GM19240 (cell line): ENCODE data around the gene C22orf31.
"Not testable (repeated sequence)": the region's sequence is repeated elsewhere in the genome, so short reads cannot be mapped to it uniquely, and the experiment has no call there.

Experiments
- DNase-seq: peaks from one replicate; pipeline ENCODE4 v3.0.0; 2011; ENCODE audit warnings: low spot score; ENCODE audit not compliant: insufficient read length

The C22orf31 gene

DNA sequence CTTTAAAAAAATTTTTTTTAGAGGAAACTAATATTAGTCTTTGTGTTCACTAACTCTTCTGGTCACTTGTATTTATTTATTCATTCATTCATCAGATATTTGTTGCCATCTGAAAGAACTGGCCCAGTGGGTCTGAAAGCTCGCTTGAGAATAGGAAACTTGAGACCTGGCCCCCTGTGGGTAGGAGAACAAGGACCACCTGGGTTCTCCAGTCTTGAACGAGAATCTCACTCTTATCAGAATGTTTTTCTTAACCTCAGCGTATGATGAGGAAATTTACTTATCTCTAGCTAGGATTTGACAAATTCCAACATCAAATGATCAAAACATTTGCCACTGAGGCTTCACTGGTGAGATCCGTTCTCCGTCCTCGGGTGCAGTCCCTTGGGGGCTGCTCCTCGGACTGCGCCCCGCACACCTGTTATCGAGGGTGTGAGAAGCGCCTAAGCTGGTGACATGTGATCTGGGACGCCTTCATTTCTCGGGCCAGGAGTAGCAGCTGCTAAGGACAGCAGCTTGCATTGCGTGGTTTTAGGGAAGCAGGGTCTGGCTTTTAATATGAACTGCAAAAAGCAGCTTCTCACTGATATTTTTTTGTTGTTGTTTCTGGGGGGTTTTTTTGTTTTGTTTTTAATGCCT is 6.3 kb downstream of the C22orf31 start:
- DNase-seq, result no peak

DNA sequence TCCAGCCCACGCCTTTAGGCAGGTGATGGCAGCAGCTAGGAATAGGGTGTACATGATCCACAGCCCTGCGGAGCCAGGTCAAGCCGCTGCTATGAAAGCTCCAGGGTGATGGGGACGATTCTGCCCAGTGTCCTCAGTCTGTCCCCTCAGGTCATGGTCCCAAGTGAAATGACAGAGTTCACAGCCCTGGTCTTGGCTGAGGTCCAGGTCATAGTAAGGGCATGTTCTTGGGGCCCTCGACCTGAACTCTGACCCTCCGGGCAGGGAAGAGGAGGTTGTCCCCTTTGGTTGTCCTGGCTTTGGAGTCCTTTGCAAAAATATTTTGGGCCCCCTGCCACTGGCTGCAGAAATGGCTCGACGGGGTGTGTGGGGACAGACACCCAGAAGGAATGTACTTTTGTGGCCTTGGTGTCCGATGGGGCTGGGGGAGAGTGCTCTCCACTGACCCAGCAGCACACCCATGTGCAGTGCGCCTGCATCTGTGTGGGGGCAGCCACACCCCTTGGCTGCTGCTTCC is 7.3 kb downstream of the C22orf31 start:
- DNase-seq, result no peak

DNA sequence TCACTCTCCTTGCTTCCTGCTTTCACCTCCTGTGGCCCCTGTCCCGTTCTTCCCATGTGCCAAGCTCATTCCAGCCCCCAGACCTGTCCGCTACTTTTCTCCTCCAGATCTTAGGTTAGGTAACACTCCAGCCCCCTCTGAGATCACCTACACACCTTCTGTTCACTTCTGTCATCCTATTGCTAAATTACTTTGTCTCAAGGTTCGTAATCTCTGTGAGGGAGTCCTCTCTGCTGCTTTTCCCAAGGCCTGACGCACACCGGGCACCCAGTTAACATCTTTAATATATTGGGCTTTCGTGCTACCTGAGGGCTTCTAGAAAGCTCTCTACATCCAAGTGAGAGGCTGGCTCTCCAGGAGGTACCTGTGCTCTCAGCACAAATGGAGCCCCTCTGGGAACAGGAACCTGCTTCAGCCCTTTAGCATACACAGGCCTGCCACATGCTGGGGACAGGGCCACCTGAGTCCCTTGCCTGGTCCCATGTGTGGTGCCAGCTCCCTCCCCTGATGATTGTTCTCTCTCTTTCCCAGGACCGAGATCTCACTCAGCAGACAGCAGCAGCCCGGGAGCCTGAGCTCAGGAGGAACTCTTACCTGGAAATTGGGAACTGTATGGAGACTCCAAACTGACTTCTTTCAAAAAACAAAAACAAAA is 8.5 kb downstream of the C22orf31 start:
- no peak for DNase-seq

DNA sequence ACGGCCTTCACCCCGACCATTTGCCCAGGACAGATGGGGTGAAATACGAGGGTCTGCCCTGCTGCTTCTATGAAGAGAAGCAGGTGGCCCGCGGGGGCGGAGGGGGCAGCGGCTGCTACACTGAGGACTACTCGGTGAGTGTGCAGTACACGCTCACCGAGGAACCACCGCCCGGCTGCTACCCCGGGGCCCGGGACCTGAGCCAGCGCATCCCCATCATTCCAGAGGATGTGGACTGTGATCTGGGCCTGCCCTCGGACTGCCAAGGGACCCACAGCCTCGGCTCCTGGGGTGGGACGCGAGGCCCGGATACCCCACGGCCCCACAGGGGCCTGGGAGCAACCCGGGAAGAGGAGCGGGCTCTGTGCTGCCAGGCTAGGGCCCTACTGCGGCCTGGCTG is 11.2 kb downstream of the C22orf31 start:
- no peak for DNase-seq

DNA sequence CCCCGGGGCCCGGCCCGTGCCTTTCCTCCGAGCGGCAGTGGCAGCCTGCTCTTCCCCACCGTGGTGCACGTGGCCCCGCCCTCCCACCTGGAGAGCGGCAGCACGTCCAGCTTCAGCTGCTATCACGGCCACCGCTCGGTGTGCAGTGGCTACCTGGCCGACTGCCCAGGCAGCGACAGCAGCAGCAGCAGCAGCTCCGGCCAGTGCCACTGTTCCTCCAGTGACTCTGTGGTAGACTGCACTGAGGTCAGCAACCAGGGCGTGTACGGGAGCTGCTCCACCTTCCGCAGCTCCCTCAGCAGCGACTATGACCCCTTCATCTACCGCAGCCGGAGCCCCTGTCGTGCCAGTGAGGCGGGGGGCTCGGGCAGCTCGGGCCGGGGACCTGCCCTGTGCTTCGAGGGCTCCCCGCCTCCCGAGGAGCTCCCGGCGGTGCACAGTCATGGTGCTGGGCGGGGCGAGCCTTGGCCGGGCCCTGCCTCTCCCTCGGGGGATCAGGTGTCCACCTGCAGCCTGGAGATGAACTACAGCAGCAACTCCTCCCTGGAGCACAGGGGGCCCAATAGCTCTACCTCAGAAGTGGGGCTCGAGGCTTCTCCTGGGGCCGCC is 11.9 kb downstream of the C22orf31 start:
- no peak for DNase-seq

DNA sequence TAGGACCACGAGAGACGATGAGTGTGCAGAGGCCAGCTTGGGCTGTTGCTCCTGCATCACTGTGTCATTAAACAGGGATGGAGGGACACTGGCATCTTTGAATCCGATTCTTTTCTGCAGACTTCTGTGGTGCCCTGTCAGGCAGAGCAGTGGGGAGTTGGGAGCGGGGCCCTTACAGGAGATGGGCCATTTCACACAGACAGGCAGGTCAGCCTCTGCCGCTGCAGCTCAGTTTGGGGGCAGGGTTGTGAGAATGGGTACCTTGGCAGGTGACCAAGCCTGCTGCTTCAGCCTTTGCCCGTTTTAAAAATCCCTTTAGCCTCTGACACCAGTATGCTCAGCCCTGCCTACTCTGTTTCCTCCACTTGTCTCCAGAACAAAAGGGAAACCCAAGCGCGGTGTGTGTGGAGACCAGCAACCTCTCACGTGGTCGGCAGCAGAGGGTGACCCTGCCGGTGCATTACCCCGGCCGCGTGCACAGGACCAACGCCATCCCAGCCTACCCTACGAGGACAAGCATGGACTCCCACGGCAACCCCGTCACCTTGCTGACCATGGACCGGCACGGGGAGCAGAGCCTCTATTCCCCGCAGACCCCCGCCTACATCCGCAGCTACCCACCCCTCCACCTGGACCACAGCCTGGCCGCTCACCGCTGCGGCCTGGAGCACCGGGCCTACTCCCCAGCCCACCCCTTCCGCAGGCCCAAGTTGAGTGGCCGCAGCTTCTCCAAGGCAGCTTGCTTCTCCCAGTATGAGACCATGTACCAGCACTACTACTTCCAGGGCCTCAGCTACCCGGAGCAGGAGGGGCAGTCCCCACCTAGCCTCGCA is 12.6 kb downstream of the C22orf31 start:
- no peak for DNase-seq

DNA sequence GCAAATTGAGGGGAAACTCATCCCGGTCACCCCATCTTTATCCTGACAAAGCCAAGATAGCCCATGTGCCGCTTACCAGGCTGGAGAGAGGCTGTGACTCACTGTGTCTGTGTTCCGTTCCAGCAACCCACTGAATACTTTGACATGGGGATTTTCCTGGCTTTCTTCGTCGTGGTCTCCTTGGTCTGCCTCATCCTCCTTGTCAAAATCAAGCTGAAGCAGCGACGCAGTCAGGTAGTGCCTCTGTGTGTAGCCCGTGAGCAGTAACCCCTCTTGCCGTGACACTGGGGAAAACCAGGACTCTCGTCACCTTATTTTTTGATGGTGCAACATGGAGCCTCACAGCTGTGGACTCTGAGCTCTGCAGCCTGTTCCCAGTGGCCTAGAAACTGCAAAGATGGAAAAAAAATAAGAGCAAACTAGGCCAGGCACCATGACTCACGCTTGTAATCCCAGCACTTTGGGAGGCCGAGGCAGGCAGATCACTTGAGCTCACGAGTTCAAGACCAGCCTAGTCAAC is 16.9 kb downstream of the C22orf31 start:
- DNase-seq, result no peak

DNA sequence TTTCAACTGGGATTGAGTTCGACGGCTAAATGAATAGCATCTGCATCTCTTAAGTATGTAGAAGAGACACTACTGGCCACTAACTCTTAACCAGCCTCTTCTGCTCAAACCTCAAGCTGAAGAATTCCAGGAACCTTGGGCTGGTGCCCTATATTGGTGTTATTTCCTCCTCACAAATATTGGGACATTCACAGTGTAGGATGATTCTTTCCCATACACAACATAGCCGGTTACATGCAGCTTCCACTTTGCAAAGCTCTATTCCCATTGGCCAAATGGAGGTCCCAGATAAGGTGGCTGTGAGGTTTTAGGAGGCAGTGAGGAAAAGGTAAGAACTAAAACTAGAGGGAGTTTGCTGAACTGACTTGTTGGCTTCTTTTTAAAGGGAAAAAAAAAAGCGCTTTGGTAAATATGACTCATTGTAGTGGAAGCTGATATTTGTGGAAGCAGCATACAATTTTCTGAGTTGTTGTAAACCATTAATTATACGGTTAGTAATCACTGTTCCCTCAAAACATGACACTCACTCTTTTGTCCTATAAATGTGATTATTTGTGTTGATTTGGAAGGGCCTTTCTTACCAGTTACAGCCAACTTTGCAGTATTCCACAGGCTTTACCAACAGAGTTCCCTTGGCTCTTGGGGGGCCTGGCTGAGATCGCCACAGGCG is 17.6 kb downstream of the C22orf31 start:
- no peak for DNase-seq

DNA sequence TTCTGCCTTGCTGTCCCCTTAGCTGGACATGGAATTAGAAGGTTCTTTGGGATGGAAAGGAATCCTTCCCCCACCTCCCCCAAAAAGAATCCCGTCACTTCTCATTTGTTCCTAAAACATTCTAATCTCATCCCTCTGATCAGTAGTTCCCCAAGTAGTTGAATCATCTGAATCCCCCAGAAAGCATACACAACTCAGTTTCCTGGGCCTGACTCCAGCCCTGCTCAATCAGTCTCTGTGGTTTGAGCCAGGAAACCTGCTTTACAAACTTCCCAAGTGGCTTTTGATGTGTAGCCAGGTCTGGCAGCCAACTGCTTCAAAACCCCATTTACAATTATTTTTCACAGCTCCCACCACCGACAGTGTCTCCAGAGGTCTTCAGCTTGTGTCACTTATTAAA is 20.2 kb downstream of the C22orf31 start:
- no peak for DNase-seq

DNA sequence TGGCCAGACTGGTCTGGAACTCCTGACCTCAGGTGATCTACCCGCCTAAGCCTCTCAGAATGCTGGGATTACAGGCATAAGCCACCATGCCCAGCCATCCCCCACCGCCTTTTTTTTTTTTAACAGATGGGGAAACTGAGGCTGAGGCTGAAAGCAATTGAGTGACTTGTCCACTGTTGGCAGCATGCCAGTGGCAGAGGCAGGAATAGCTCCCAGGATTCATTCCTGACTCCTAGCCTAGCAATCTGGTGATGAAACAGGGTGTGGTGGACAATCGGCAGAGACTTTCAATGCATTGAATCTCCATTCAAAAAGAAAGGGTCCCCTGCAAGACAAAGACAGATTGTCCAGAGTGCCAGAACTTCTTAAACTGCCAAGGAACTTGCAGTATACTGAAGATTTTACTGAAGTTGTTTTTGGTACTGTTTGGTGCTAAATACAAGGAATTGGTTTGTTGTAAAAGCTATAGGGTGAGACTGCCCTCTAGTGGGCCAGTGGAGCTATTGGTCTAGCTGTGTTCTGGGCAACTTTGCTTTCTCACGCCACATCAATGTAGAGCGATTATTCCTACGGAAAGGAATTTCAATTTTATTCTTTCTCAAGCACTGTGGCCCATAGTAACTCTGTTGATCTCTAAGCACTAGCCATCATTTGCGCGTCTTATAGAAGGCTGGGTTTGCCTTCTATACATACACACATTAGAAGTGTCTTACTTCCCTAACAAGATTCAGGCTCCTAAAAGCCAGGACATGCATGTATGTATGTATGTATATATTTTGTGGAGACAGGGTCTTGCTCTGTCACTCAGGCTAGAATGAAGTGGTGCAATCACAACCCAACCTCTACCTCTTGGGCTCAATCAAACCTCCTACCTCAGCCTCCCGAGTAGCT is 21.0 kb downstream of the C22orf31 start:
- peak; percentile 51 for DNase-seq

DNA sequence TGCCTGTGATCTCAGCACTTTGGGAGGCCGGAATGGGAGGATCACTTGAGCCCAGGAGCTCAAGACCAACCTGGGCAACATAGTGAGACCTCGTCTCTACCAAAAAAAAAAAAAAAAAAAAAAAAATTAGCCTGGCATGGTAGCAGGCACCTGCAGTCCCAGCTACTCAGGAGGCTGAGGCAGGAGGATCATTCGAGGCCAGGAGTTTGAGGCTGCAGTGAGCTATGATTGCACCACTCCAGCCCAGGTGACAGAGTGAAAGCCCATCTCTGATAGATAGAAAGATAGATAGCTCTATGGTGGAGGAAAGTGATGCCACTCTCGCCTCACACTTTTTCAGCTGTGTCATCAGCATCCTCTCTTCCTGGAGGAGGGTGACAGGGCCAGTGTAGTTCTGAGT is 21.9 kb downstream of the C22orf31 start:
- not testable (repeated sequence) for DNase-seq

DNA sequence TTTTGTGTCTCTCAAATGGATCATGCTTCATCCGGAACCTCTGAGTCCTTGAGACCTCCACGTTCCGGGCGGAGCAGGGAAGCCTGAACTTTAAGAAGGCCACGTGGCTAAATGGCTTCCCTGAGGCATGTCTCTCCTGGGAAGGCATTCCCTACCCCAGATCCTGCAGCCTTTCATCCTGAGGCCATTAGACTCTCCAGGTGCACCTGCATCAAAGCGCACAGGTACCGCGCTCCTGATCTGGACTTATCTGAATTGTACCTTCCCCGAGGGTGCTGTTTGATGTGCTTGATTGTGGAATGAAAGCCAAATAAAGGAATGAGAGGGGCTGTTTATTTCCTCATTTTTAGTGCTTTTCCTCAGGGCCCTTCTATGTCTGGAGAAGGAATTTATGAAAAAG is 22.5 kb downstream of the C22orf31 start:
- DNase-seq, result no peak

DNA sequence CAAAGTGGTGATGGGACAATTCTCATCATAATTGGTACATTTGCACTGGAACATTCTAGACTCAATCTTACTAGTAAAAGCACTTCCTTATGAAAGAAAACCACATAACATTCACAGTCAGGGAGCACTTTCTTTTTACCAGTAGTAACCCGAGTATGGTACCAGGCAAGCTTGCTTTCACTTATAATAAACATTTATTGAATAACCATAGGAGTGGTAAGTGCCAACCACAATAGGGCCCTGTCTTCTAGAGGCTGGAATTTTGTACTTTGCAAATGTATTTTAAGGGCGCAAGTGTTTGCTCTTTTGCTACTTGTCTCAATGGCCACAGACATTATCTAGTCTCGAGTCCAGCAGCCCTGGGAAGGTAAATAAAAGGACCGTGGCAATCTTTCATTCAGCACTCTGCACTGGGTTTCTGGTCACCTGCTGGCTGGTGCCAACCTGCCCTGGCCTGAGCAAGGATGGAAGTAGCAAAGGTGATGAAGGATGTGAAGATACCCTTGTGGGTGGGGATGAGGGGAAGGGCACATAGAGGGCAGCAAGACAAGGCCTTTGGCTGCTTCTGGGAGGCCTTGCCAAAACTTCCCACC is 24.2 kb downstream of the C22orf31 start:
- no peak for DNase-seq

DNA sequence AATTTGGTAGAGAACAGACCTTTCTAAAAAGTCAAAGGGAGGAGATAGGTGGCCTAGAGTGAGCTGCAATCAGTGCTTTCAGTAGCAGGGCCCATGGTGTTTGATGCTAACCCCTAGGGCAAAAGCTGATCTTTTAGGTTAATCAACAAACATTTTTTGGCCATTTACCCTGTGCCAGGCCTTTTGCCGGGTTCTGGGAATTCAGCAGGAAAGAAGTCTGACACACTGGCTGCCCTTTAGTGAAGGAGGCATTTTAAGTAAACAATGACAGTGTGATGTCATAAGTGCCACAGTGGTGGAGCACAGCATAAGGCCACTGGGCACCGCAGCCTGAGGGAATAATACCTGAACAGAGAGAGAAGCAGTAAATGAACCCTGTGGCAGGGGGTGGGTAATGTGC is 29.0 kb downstream of the C22orf31 start:
- no peak for DNase-seq

DNA sequence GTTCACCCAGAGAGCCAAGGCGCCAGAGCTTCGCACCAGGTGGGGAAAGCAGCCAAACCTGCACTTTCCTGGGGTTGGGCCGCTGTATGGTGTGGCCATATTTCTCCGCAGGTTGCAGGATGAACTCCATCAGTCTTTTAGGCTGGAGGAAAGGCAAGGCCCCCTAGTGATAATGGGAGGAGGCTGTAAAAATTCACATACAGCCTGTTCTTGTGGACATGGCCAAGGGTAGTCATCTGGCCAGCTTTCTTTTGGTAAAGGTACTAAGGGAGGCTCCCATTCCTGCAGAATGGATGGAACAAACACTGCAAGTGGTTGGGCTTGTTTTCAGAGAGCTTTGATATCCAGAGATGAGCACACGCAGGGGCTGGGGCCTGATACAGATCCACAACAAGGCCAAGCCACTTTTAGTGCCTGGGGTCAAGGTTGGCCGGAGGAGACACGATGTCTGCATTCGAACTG is 29.6 kb downstream of the C22orf31 start:
- DNase-seq, result no peak

DNA sequence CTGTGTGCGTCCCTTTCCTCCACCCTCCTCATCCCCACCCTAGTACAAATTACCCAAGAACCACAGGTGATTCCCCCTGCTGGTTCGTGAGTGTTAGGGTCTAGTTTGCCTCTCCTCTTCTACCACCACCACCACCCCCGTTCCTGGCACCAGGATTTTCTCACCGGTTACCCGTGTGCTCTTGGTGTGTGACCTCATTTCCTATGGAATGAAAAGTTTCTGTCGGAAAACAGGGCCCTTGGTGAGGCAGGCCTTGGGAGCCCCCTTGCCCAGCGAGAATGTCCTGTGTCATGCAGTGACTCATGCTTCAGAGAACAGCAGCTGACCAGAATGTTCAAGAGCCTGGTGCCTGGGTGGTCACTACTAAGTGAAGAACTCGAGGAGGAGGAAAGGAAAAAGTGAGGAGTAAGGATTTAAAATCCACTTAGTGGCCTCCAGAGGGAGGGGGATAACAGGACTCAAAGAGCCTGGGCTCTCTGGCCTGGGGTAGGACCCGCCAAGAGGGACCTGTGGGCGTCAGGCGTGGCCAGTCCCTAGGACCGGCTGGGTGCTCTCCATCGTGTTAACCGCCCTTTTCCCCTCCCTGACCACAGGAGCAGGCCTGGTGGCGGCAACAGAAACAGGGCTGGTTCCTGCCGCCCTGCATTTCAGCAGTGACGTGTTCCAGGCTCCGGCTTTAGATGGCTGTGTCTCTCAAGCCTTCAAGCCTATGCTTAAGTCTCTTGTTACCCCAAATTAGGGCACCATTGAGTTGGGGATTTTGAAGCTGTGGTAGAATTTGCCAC is 30.2 kb downstream of the C22orf31 start:
- no peak for DNase-seq

DNA sequence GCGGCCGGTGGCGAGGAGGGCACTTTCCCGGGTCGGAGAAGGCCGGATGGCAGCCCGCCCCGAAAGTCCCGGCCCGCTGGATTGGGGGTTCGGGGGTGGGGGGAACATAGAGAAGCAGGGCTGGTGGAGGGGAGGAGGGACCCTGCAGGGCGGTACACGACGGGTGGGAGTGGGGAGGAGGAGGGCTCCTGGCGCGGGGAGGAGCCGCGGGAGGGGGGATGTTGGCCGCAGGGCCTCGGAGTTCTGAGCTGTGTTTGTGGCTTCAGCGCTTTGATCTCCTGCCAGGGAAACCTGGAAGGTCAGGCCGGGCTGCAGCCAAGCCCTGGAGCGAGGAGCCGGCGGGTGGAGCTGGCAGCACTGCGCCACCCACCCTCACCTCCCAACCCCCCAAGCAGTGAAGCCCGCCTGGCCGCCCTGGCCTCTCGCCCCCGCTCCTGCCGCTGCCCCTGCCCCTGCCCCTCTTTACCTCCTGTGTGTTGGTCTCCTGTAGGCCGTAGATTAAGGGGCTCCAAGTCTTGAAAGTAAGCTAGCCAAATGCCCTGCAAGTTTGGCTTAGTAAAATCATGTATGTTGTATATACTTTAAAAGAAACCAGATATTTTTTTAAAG is 30.9 kb downstream of the C22orf31 start:
- DNase-seq, result no peak

DNA sequence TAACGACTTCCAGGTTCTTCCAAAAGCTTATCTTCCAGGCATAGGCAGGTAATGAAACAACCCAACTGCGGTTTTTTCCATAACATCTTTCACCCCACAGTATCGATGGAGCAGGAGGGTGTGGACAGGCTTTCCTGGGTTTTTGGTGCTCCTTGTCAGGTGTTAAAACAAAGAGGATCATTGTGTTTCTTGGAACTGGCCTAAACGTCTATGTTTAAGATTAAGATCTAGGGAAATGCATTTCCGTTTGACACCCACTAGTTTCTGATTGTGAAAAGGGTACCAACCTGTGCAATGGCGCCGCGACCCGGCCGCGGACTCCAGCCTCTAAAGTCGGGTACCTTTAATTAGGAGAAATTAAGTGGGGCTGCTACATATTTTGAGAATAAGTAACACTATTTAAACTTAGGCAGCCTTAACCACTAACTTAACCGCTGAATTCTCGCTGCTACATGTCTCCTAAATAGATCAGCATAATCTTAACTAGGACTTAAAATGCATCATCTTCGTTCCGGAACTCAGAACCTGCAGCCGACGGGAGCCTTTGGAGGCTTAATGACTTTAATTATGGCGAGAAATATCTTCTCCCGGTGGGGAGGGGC is 31.5 kb downstream of the C22orf31 start:
- DNase-seq, result no peak
